ENCODE data around the gene LGMN. TPM values are rescaled to one million over a fixed set of nuclear protein-coding genes. Genes with fewer than 3 reads are reported as not detected.

Gene LGMN
- polyA plus RNA-seq, 1 of the 3 experiments (the other 2 are of a cell fraction) = 76.3 TPM

DNA sequence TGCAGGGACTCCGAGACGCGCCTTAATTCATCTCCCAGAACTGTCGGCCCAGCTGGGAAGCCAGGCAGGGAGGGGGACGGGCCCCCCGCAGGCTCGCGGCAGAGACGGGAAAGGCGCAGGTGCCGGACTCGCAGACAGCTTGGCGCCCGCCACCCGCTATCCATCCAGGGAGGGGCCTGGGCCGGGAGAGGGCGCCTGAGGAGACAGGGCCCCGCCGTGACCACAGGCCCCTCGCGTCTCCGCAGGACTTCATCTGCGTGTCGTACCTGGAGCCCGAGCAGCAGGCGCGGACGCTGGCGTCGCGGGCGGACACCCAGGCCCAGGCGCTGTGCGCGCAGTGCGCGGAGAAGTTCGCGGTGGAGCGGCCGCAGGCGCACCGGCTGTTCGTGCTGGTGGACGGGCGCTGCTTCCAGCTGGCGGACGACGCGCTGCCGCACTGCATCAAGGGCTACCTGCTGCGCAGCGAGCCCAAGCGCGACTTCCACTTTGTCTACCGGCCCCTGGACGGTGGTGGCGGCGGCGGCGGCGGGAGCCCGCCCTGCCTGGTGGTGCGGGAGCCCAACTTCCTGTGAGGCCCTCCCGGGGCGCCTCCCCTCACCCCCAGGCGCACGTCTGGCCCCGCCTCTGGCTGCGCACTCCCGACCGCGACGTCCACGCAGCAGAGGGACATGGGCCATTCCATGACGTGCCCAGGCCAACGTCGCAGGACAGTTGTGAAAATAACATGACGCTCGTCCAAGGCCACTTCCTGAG is 60.6 kb downstream of the LGMN start:
- Histone ChIP-seq H3K4me2 (no peak overlapping the region), H2AFZ (ENCODE audit: low read depth) (no peak overlapping the region), H3K79me2 (ENCODE audit: insufficient read depth) (no peaks in the 10 kb centered on the region), H3K27me3 (ENCODE audit: insufficient read depth) (no peaks in the 10 kb centered on the region), H3K4me1 (ENCODE audit: control insufficient read depth in 1 of 2, insufficient read depth in 2 of 2, low read depth in 1 of 2, low read length in 1 of 2) (peaks cover 4 to 20% of the 10 kb centered on the region in 2 experiments; a peak in 1 of 4 replicates), H3K9me3 (no peaks in the 10 kb centered on the region), H3F3A (replicated peaks; ENCODE audit: insufficient read depth) (peaks cover 6% of the 10 kb centered on the region), H3K9me2 (no peaks in the 10 kb centered on the region), H3K4me3 (ENCODE audit: low read depth in 2 of 2, low read length in 1 of 2) (peak overlapping the region in 1 of 2 experiments; percentile 32; a peak in 1 of 4 replicates), H3K36me3 (replicated peaks in 1 of 2; ENCODE audit: control insufficient read depth in 1 of 2, insufficient read depth in 2 of 2, low read length in 1 of 2) (peaks cover 0 to 10% of the 10 kb centered on the region in 2 experiments), H3K27ac (ENCODE audit: low read depth in 2 of 2, low read length in 1 of 2) (no peak overlapping the region), H4K20me1 (ENCODE audit: insufficient read depth) (no peaks in the 10 kb centered on the region), H3K9ac (no peak overlapping the region)
- 66% methylated on average over 55 of the region's 80 CpGs for WGBS (ENCODE audit: low lambda C conversion rate)
- ChIA-PET CTCF (interaction anchor here (0.7 to 8.0 kb wide), 19 partner anchors 9 to 770 kb away, joined by 3 to 186 read pairs (median 4); partner anchors contain the start of genes GOLGA5 and LGMN), POLR2A (interaction anchor here (0.7 kb wide), 1 partner anchor 250 kb away, joined by 3 read pairs; no protein-coding TSS in a partner anchor)
- no peak for TF ChIP-seq TAF1 (IDR thresholded peaks at IDR 0.05; ENCODE audit: borderline replicate concordance, low read depth, low read length)
- TF ChIP-seq RFX5 (IDR thresholded peaks at IDR 0.05; ENCODE audit: low read length) = no peak
- no peak for TF ChIP-seq EP300 (IDR thresholded peaks at IDR 0.05; ENCODE audit: borderline replicate concordance in 1 of 2, low read depth in 1 of 2, low read length in 1 of 2)
- TF ChIP-seq NRF1 (IDR thresholded peaks at IDR 0.05; ENCODE audit: low read depth, low read length) = no peak
- no peak for TF ChIP-seq ELF1 (IDR thresholded peaks at IDR 0.05)
- DNase-seq = peak; percentile 71

DNA sequence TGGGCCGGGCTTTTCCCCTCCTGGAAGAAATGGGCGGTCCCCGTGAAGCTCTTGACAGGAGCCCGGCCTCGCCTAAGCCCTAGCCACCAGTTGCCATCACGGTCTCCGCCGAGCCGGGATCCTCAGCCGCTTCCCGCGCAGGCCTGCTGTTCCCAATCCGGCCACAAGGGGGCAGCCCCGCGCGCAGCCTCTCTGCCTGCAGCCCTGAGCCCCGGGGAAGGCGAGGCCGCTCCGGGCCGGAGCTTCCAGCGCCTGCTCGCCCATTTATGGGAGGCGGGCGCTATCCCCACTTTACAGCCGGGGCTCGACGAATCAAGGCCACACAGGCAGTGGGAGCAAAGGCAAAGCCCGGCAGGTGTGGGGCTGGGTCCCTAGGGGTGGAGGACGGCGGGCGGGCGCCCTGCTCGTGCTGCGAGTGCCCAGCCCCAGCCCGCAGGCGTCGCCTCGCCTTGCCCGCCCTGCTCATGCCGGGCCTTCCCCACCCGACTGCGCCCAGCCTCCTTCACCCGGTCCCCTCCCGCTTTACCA is 61.5 kb downstream of the LGMN start:
- peaks cover 0 to 10% of the 10 kb centered on the region in 2 experiments for H3K36me3 ChIP-seq (replicated peaks in 1 of 2; ENCODE audit: control insufficient read depth in 1 of 2, insufficient read depth in 2 of 2, low read length in 1 of 2)
- H2AFZ ChIP-seq (ENCODE audit: low read depth) = no peak overlapping the region
- H4K20me1 ChIP-seq (ENCODE audit: insufficient read depth) = no peaks in the 10 kb centered on the region
- peak overlapping the region in 1 of 2 experiments; percentile 31; a peak in 2 of 4 replicates for H3K4me3 ChIP-seq (ENCODE audit: low read depth in 2 of 2, low read length in 1 of 2)
- peak; percentile 97 for DNase-seq
- H3K4me1 ChIP-seq (ENCODE audit: control insufficient read depth in 1 of 2, insufficient read depth in 2 of 2, low read depth in 1 of 2, low read length in 1 of 2) = peaks cover 0 to 12% of the 10 kb centered on the region in 2 experiments; a peak in 1 of 4 replicates
- H3F3A ChIP-seq (replicated peaks; ENCODE audit: insufficient read depth) = peaks cover 6% of the 10 kb centered on the region
- no peak overlapping the region for H3K9ac ChIP-seq
- H3K9me2 ChIP-seq = no peaks in the 10 kb centered on the region
- POLR2A ChIA-PET = interaction anchor here (0.6 kb wide), 1 partner anchor 1237 kb away, joined by 3 read pairs; no protein-coding TSS in a partner anchor
- peak overlapping the region; percentile 30; the same call in 1 of the 2 replicates for H3K4me2 ChIP-seq
- no peaks in the 10 kb centered on the region for H3K79me2 ChIP-seq (ENCODE audit: insufficient read depth)
- CTCF ChIA-PET = interaction anchor here (0.6 to 8.0 kb wide), 57 partner anchors 8 to 1033 kb away, joined by 3 to 186 read pairs (median 4); partner anchors contain the start of genes GOLGA5 and LGMN
- WGBS (ENCODE audit: low lambda C conversion rate) = 8% methylated on average over 23 of the region's 45 CpGs
- H3K27ac ChIP-seq (ENCODE audit: low read depth in 2 of 2, low read length in 1 of 2) = no peak overlapping the region
- no peaks in the 10 kb centered on the region for H3K27me3 ChIP-seq (ENCODE audit: insufficient read depth)
- no peaks in the 10 kb centered on the region for H3K9me3 ChIP-seq
- no peak for TF ChIP-seq GATA2 (CRISPR knock-in tag; IDR thresholded peaks at IDR 0.05)
- TF ChIP-seq MEF2A (IDR thresholded peaks at IDR 0.05; ENCODE audit: borderline replicate concordance, low read depth) = no peak
- TF ChIP-seq, protein P1, sequence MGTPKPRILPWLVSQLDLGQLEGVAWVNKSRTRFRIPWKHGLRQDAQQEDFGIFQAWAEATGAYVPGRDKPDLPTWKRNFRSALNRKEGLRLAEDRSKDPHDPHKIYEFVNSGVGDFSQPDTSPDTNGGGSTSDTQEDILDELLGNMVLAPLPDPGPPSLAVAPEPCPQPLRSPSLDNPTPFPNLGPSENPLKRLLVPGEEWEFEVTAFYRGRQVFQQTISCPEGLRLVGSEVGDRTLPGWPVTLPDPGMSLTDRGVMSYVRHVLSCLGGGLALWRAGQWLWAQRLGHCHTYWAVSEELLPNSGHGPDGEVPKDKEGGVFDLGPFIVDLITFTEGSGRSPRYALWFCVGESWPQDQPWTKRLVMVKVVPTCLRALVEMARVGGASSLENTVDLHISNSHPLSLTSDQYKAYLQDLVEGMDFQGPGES (IDR thresholded peaks at IDR 0.05; ENCODE audit: low read depth, low read length) = no peak
- no peak for TF ChIP-seq TEAD4 (IDR thresholded peaks at IDR 0.05; ENCODE audit: borderline replicate concordance, insufficient read depth)
- TF ChIP-seq RAD21 (IDR thresholded peaks at IDR 0.05; ENCODE audit: low read length) = peak; percentile 69
- TF ChIP-seq NFIC (IDR thresholded peaks at IDR 0.05; ENCODE audit: borderline replicate concordance) = no peak
- peak; percentile 20 for TF ChIP-seq CHD2 (IDR thresholded peaks at IDR 0.05; ENCODE audit: low read length, partially characterized antibody)
- TF ChIP-seq RCOR1 (IDR thresholded peaks at IDR 0.05; ENCODE audit: low read length) = 0 out of 2 replicates have a peak, but pooled peaks have one; percentile 16
- TF ChIP-seq, protein P2, sequence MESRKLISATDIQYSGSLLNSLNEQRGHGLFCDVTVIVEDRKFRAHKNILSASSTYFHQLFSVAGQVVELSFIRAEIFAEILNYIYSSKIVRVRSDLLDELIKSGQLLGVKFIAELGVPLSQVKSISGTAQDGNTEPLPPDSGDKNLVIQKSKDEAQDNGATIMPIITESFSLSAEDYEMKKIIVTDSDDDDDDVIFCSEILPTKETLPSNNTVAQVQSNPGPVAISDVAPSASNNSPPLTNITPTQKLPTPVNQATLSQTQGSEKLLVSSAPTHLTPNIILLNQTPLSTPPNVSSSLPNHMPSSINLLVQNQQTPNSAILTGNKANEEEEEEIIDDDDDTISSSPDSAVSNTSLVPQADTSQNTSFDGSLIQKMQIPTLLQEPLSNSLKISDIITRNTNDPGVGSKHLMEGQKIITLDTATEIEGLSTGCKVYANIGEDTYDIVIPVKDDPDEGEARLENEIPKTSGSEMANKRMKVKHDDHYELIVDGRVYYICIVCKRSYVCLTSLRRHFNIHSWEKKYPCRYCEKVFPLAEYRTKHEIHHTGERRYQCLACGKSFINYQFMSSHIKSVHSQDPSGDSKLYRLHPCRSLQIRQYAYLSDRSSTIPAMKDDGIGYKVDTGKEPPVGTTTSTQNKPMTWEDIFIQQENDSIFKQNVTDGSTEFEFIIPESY (IDR thresholded peaks at IDR 0.05; ENCODE audit: borderline replicate concordance, low read depth) = no peak
- TF ChIP-seq MXI1 (IDR thresholded peaks at IDR 0.05; ENCODE audit: low read depth, low read length) = no peak
- no peak for TF ChIP-seq GABPA (IDR thresholded peaks at IDR 0.05; ENCODE audit: low read depth)
- TF ChIP-seq, protein P3, sequence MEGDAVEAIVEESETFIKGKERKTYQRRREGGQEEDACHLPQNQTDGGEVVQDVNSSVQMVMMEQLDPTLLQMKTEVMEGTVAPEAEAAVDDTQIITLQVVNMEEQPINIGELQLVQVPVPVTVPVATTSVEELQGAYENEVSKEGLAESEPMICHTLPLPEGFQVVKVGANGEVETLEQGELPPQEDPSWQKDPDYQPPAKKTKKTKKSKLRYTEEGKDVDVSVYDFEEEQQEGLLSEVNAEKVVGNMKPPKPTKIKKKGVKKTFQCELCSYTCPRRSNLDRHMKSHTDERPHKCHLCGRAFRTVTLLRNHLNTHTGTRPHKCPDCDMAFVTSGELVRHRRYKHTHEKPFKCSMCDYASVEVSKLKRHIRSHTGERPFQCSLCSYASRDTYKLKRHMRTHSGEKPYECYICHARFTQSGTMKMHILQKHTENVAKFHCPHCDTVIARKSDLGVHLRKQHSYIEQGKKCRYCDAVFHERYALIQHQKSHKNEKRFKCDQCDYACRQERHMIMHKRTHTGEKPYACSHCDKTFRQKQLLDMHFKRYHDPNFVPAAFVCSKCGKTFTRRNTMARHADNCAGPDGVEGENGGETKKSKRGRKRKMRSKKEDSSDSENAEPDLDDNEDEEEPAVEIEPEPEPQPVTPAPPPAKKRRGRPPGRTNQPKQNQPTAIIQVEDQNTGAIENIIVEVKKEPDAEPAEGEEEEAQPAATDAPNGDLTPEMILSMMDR (IDR thresholded peaks at IDR 0.05) = peak; percentile 87
- TF ChIP-seq TAF1 (IDR thresholded peaks at IDR 0.05; ENCODE audit: borderline replicate concordance, low read depth, low read length) = no peak; the same call in 1 of the 2 replicates
- no peak for TF ChIP-seq YY1 (IDR thresholded peaks at IDR 0.05; ENCODE audit: low read depth)
- no peak for TF ChIP-seq ELF1 (IDR thresholded peaks at IDR 0.05)
- TF ChIP-seq EP300 (IDR thresholded peaks at IDR 0.05; ENCODE audit: borderline replicate concordance in 1 of 2, low read depth in 1 of 2, low read length in 1 of 2) = no peak
- TF ChIP-seq FOXJ3 (CRISPR knock-in tag; IDR thresholded peaks at IDR 0.05) = 0 out of 2 replicates have a peak, but pooled peaks have one; percentile 17
- no peak for TF ChIP-seq POLR2AphosphoS5 (IDR thresholded peaks at IDR 0.05; ENCODE audit: low read depth, low read length)
- peak; percentile 37; the same call in 1 of the 2 replicates for TF ChIP-seq NRF1 (IDR thresholded peaks at IDR 0.05; ENCODE audit: low read depth, low read length)
